ENCODE measurements around the gene SUSD4.

DNA sequence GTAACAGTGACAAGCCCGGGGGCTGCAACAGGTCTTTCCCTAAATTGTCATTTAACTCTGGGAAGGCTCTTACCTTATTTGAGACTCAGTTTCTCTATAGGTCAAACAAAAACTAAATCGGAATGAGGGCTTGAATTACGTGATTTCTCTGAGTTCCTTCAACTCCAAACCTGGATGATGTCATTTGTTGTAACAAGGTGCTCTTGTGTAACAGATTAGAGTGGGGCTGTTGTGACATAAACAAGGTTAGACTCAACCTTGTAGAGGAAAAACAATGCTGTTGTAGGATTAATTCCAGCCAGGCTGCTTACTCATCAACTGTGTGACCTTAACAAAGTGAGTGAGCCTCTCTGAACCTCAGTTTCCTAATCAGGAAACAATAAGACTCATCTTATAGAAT lies 74.4 kb downstream of the SUSD4 start:
- no peak for TF ChIP-seq POLR2AphosphoS2 (IDR thresholded peaks at IDR 0.05; ENCODE audit: low read length)
- TF ChIP-seq YBX1 (IDR thresholded peaks at IDR 0.05): no peak
- no peak for TF ChIP-seq CLOCK (CRISPR knock-in tag; IDR thresholded peaks at IDR 0.05; ENCODE audit: borderline replicate concordance)
- TF ChIP-seq POLR2AphosphoS5 (IDR thresholded peaks at IDR 0.05; ENCODE audit: control insufficient read depth, insufficient read depth, low read depth, low read length): no peak
- TF ChIP-seq SRSF1 (IDR thresholded peaks at IDR 0.05; ENCODE audit: low read depth, low read length): no peak
- TF ChIP-seq, protein P1, sequence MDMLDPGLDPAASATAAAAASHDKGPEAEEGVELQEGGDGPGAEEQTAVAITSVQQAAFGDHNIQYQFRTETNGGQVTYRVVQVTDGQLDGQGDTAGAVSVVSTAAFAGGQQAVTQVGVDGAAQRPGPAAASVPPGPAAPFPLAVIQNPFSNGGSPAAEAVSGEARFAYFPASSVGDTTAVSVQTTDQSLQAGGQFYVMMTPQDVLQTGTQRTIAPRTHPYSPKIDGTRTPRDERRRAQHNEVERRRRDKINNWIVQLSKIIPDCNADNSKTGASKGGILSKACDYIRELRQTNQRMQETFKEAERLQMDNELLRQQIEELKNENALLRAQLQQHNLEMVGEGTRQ (CRISPR knock-in tag; IDR thresholded peaks at IDR 0.05): no peak
- no peak for TF ChIP-seq UBTF (IDR thresholded peaks at IDR 0.05; ENCODE audit: borderline replicate concordance in 1 of 2, low read depth in 2 of 2, low read length in 2 of 2)
- no peak for TF ChIP-seq HDAC6 (IDR thresholded peaks at IDR 0.05; ENCODE audit: low read depth, low read length)
- TF ChIP-seq EZH2 (IDR thresholded peaks at IDR 0.05; ENCODE audit: borderline replicate concordance, low read depth, low read length): no peak
- TF ChIP-seq ZBTB40 (IDR thresholded peaks at IDR 0.05): no peak
- TF ChIP-seq ZBTB40 (CRISPR knock-in tag; IDR thresholded peaks at IDR 0.05): no peak

Data from K562 (cell line).